ENCODE measurements around the gene CEP63. TPM values are rescaled to one million over a fixed set of nuclear protein-coding genes. Genes with fewer than 3 reads are reported as not detected.

Gene CEP63
- total and polyA plus RNA-seq, 9 donors: 16.6 to 74.1 (median 22.2) TPM

DNA sequence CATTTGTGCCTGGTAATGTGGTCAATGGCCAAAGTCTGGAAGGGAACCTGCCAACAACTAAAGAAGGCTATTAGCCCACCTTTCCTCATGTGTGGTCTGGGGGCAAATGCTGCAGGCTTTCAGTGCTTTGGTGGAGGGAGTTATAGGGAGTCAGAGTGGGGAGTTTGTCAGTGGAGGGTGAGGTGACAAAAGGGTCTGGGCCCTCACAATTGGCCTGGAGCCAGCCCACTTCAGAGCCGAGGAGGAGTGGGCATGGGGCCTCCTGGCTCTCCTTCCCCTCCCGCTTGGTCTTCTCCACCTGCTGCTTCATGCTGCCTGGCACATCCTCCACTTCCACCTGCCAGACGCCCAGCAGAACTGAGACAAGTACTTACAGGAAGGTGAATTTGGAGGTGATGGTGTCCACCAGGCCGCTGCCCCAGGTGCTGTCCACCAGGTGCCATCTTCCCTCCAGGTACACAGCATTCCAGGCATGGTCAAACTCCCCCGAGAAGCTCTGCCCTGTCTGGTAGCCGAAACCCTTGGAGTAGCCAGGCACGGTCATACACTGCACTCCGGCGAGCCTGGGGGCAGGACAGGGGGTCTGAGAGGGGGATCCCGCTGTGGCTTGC lies 124.1 kb downstream of the CEP63 start:
- Histone ChIP-seq H3K27ac (no peak overlapping the region), H3K9me3 (no peaks in the 10 kb centered on the region), H3K36me3 (no peaks in the 10 kb centered on the region), H3K4me1 (ENCODE audit: insufficient read depth) (no peaks in the 10 kb centered on the region), H3K4me3 (no peak overlapping the region), H3K27me3 (no peaks in the 10 kb centered on the region)
- DNase-seq: no peak
- intact Hi-C loops (cut with DNase I): loop anchor here in 2 of 4 donors (10.0 kb wide), 2 partner anchors 145 to 1285 kb away; no protein-coding TSS in a partner anchor
- no peak for TF ChIP-seq EP300 (IDR thresholded peaks at IDR 0.05)
- TF ChIP-seq, protein P1, sequence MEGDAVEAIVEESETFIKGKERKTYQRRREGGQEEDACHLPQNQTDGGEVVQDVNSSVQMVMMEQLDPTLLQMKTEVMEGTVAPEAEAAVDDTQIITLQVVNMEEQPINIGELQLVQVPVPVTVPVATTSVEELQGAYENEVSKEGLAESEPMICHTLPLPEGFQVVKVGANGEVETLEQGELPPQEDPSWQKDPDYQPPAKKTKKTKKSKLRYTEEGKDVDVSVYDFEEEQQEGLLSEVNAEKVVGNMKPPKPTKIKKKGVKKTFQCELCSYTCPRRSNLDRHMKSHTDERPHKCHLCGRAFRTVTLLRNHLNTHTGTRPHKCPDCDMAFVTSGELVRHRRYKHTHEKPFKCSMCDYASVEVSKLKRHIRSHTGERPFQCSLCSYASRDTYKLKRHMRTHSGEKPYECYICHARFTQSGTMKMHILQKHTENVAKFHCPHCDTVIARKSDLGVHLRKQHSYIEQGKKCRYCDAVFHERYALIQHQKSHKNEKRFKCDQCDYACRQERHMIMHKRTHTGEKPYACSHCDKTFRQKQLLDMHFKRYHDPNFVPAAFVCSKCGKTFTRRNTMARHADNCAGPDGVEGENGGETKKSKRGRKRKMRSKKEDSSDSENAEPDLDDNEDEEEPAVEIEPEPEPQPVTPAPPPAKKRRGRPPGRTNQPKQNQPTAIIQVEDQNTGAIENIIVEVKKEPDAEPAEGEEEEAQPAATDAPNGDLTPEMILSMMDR (IDR thresholded peaks at IDR 0.05): no peak
- no peak for TF ChIP-seq POLR2A (IDR thresholded peaks at IDR 0.05)
- 47 to 63% (median 55%) methylated on average over 10 of the region's 10 CpGs for WGBS, 3 donors

DNA sequence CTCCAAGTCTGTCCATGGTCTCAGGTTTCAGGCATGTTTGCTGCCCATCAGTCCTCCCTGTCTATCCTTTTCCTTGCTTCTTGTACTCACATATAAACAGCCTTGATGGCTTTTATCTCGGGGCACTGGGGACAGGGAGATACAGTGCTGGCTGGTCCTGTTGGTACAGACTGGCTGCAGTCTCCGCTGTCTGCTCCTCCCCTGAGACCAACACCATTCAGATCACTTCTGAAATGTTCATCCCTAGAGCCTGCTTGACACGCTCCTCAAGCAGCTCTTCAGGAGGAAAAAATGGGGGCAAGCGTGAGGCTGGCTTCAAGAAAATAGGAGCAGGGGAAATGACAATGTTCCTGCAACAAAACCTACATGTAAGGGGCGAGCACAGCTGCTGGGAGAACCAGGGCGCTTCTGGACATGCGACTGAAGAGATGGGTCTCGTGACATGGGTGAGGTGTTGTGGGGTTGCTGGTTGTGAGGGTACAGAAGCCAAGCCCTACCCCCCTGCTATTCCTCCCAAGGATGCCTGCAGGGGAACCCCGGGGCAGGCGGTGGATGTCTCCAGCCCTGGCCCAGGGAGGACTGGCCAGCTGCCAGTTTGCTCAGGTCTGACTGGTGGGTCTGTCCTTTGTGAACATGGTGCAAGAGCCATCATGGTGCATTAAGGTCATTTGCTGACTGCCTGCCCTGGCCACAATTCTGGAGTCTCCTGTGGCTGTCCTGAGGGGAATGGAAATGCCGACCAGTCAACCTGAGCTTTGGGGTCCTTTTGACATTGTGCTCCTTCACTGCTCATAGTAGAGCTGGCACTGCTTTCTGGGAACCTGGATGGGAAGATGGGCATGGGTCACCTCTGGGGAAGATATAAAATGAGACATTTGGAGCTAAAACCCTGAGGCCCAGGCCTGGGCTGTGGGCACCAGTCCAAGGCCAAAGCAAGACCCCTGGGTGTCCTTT lies 124.9 kb downstream of the CEP63 start:
- H3K36me3 ChIP-seq: no peaks in the 10 kb centered on the region
- TF ChIP-seq POLR2A (IDR thresholded peaks at IDR 0.05): no peak
- TF ChIP-seq, protein P1 (IDR thresholded peaks at IDR 0.05): no peak
- no peak for TF ChIP-seq EP300 (IDR thresholded peaks at IDR 0.05)
- no peaks in the 10 kb centered on the region for H3K4me1 ChIP-seq (ENCODE audit: insufficient read depth)
- no peaks in the 10 kb centered on the region for H3K27me3 ChIP-seq
- no peak overlapping the region for H3K27ac ChIP-seq
- no peaks in the 10 kb centered on the region for H3K9me3 ChIP-seq
- H3K4me3 ChIP-seq: no peak overlapping the region
- DNase-seq: no peak
- intact Hi-C loops (cut with DNase I): no loop called here
- WGBS, 3 donors: 76 to 79% (median 79%) methylated on average over 11 of the region's 11 CpGs

GRCh38 chr3:134611516-134611915 lies 125.7 kb downstream of the CEP63 start:
- TF ChIP-seq, protein P1 (IDR thresholded peaks at IDR 0.05): no peak
- TF ChIP-seq POLR2A (IDR thresholded peaks at IDR 0.05) (no peak), EP300 (IDR thresholded peaks at IDR 0.05) (no peak)
- intact Hi-C loops (cut with DNase I): no loop called here
- WGBS, 3 donors: 85 to 96% (median 85%) methylated on average over 2 of the region's 2 CpGs
- Histone ChIP-seq H3K4me1 (ENCODE audit: insufficient read depth) (no peaks in the 10 kb centered on the region), H3K4me3 (no peak overlapping the region), H3K27ac (no peak overlapping the region), H3K9me3 (no peaks in the 10 kb centered on the region), H3K27me3 (no peaks in the 10 kb centered on the region), H3K36me3 (no peaks in the 10 kb centered on the region)
- DNase-seq: no peak

- 70 to 93% (median 82%) methylated on average over 6 of the region's 6 CpGs for WGBS, 3 donors
- intact Hi-C loops (cut with DNase I): no loop called here
- no peak overlapping the region for H3K4me3 ChIP-seq
Measured at GRCh38 chr3:134613006-134613520, 127.2 kb downstream of the CEP63 start.

More at GRCh38 chr3:134613006-134613520, 127.2 kb downstream of the CEP63 start:
- no peak for TF ChIP-seq EP300 (IDR thresholded peaks at IDR 0.05)
- no peak for DNase-seq
- Histone ChIP-seq H3K9me3 (no peaks in the 10 kb centered on the region), H3K36me3 (no peaks in the 10 kb centered on the region), H3K4me1 (ENCODE audit: insufficient read depth) (no peaks in the 10 kb centered on the region), H3K27ac (no peak overlapping the region), H3K27me3 (no peaks in the 10 kb centered on the region)
